Activated CD4-positive, alpha-beta T cell treated with anti-CD3 and anti-CD28 coated beads for 48 hours (primary cell): ENCODE measurements around the gene ELOVL6.
"Not testable (repeated sequence)": the region's sequence is repeated elsewhere in the genome, so short reads cannot be mapped to it uniquely, and the experiment has no call there.

Experiments used
- DNase-seq: peaks from one replicate; pipeline ENCODE4 v3.0.0-alpha.2; 2020

ELOVL6 gene

GRCh38 chr4:110119880-110120279, 78.5 kb downstream of the ELOVL6 start:
- no peak for DNase-seq

DNA sequence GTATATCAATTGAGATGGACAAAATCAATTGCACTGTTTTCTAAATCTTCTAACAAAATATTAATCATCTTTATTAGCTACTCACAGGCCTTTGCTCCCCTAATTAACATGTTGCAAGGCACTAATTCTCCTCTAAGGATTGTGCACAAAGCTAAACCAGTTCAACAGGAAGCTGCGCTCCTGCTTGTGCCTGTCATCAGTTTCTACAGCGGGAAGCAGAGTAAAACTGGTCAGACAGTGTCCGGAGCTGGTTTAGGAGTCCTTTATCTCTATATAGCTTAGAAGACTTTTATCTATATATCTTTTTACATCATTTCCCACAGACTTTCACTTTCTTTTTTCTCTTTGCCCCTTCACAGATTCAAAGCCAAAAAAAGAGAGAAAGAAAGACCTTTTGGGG, 79.1 kb downstream of the ELOVL6 start:
- DNase-seq = no peak

- no peak for DNase-seq
Observed at GRCh38 chr4:110112056-110112455, 86.4 kb downstream of the ELOVL6 start.

- no peak for DNase-seq
Observed at GRCh38 chr4:110109455-110109854, 89.0 kb downstream of the ELOVL6 start.

GRCh38 chr4:110108960-110109359, 89.5 kb downstream of the ELOVL6 start:
- no peak for DNase-seq

- no peak for DNase-seq
Observed at GRCh38 chr4:110108422-110108821, 90.0 kb downstream of the ELOVL6 start.

GRCh38 chr4:110107866-110108265, 90.5 kb downstream of the ELOVL6 start:
- no peak for DNase-seq

- DNase-seq = no peak
Observed at GRCh38 chr4:110106931-110107296, 91.5 kb downstream of the ELOVL6 start.

DNA sequence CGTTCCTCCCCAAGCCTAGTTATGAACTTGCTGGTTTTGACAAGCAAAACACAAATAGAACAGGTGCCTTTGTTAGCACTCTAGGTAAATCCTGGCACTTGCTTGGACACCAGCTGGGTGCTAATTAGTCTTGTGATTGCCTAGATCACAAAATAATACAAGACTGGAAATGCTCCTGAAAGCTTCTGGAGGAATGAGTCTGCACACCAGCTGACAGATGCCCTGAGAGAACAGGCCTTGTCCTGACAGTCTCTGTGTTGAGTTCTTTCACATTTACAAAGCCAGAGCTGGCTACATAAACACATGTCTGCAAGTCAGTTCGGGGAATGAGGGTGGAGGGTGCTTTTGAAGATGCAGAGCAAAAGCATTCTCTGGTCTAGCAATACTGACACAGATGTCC, 93.8 kb downstream of the ELOVL6 start:
- DNase-seq = no peak

- DNase-seq = no peak
Observed at GRCh38 chr4:110099638-110100037, 98.8 kb downstream of the ELOVL6 start.

DNA sequence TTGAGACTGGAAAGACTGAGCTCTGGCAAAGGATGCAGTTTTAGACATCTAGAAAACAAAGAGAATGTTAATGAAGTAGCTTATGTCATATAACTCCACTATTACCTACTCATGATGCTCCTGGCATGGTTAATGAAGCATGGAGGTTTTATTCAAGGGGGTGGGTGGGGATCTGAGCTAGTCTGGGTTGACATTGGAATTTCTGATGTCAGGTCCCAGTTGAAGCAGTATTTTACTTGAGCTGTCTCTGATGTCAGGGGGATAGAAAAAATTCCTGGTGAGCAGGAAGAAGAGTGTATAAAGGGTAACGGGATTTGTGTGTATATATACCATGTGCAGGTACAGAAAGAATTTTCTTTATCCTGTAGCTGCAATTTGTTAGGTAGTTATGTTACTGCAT, 102.0 kb downstream of the ELOVL6 start:
- no peak for DNase-seq

DNA sequence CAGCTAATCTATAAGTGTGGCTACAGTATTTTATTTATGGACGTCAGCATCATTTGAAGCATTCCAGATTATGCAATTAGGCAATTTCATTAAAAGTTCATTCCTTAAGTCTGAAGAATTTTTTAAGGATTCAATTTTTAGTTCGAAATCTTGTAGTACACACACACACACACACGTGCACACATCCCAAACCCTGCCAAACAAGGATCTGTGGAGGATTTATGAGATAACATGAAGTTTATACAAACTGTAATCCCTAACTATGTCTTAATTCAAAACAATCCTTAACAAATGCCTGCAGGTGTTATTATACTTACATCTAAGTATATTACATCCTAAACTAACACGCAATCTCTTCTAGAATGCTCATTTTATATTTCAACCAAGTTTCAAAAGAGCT, 105.8 kb downstream of the ELOVL6 start:
- DNase-seq = no peak

DNA sequence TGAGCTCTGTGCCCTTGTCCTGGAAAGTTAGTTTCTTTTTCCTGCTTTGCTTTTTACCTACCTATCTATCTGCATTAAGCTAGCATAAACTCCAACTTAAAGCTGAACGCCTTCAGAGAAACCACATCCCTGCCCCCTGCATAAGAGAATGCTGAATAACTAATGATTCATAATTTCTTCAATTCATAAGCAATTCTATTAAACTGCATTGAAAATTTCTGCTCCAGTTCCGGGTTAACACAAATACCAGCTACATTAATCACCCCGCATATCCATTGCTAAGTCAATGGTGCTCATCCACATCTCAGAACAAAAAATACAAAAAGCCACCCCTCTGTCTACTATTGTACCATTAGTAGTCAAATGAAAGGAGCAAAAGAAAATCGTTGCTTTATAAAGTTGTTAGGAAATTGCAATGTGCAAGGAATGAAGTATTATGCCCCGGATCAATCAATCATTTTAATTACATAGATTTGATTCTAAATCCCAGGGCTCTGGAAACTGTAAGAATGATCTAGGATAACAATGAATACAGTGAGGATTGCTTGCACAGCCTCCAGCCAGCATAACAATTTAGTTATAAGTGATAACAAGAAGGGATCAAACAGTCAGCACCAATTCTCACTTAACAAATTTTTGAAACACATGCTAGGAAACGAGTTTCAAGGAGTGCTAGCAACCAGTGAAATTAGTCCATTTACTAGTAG, 106.8 kb downstream of the ELOVL6 start:
- DNase-seq = no peak

GRCh38 chr4:110088670-110089069, 109.7 kb downstream of the ELOVL6 start:
- peak; percentile 52 for DNase-seq

DNA sequence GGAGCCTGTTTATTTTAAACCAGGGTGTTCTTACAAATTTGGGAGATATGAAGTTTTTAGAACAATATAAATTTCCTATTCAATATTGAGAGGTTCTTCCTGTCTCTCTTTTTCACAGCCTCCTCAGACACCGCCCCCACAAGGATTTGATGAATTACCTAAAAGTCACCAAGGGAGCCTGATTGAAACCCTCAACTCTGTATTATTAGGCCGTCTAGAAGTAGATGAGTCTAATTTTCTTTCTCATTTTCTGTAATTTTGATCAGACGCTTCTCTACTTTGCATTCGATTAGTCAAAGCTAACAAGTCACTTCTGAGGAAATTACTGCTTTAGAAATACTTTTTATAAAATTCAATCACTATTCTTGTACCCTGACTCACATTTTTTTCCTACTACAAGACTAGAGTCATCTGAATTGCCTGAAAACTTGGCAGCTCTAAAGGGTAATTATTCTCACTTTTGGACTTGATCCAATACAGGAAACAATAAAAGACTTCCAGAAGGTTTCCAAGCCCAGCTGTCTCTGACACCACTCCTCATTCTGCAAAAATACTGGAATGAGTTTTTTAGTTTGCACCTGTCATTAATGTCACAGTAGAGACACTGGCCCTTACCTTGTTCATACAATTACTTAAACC, 111.2 kb downstream of the ELOVL6 start:
- DNase-seq = peak; percentile 15

GRCh38 chr4:110085131-110085530, 113.3 kb downstream of the ELOVL6 start:
- peak; percentile 12 for DNase-seq

- no peak for DNase-seq
Observed at GRCh38 chr4:110084154-110084553, 114.3 kb downstream of the ELOVL6 start.

GRCh38 chr4:110078148-110078547, 120.3 kb downstream of the ELOVL6 start:
- not testable (repeated sequence) for DNase-seq

DNA sequence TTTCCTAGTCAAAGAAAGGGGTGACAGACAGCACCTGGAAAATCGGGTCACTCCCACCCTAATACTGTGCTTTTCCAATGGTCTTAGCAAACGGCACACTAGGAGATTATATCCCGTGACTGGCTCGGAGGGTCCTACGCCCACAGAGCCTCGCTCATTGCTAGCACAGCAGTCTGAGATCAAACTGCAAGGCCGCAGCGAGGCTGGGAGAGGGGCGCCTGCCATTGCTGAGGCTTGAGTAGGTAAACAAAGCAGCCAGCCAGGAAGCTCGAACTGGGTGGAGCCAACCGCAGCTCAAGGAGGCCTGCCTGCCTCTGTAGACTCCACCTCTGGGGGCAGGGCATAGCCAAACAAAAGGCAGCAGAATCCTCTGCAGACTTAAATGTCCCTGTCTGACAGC, 121.6 kb downstream of the ELOVL6 start:
- DNase-seq = not testable (repeated sequence)

GRCh38 chr4:110075891-110076290, 122.5 kb downstream of the ELOVL6 start:
- no peak for DNase-seq

DNA sequence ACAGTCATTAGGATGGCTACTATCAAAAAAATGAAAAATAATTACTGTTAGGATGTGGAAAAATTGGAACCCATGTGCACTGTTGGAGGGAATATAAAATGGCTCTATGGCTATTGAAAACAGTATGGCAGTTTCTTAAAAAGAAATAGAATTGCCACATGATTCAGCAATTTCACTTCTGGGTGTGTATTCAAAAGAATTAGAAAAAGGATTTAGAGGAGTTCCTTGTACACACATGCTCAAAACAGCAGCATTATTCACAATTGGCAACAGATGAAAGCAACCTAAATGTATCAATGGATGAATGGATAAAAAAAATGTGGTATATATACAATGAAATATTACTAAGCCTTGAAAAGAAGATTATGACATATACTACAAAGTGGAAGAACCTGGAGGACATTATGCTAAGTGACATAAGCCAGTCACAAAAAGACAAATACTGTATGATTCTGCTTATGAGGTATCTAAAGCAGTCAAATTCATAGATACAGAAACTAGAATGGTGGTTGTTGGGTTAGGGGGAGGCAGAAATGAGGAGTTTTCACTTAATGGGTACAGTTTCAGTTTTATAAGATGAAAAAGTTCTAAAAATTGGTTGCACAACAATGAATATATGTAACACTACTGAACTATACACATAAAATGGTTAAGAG, 123.2 kb downstream of the ELOVL6 start:
- no peak for DNase-seq

DNA sequence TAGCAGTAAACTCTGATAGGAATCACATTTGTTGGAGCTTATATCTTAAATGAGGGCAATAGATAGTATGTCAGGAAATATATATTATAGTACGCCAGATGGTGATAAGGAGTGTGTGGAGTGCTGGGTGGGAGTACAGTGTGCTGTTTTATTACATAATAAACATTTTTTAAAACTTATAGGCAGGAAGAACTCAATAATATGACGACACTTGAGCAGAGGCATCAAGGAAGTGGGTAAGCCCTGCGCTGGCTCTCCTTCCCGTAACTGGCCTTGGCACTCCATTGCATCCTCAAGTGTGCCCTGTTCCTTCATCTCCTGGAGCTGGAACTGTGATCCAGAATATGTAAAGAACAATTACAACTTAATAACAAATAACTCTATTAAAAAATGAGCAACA, 123.8 kb downstream of the ELOVL6 start:
- no peak for DNase-seq

DNA sequence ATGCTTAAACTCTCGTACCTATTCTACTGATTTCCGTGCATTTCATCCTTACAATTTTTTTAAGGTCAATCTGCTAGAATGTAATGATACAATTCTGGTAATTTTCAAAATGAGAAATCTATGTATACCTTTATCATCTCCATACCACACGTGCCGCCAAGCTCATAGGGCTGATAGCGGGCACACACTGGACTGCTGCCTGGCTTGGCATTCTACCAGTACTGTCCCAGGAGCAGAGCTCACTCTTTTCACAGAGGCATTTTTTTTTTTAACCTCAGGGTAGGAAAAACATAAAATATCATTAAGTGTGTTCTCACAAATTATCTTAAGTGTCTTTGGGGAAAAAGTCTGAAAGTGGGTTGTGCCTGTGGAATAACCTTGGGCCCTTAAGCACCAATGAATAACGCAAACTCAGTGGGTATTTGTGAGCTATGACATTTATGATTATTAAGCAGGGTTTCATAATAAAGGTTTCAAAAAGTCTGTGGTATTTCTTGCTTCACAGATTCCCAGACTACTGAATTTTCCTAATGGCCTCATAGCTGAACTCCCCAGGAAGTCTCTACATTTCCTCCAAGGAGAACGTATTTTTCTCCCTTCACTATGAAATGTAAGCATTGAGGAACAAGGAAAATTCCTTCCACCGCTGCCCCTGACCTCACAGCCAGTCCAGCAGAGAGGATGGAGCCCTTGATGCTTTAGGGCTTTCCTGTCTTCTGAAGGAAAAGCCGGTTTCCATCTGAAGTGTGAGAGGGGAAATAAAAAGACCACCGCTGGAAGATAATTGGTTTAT, 125.2 kb downstream of the ELOVL6 start:
- DNase-seq = no peak

GRCh38 chr4:110071466-110071865, 126.9 kb downstream of the ELOVL6 start:
- DNase-seq = no peak
